SIG-M5 treated with dmso at 0.1 percent for 504 hours (cell line): ENCODE measurements around the gene INSIG1.
A peak's percentile ranks its signal among the peaks of the same experiment; 100 is the strongest.

Experiments used
- DNase-seq: peaks from one replicate; lab custom pipeline; 2025; ENCODE audit not compliant: unreplicated experiment; lab: John Stamatoyannopoulos, UW

The INSIG1 gene

DNA sequence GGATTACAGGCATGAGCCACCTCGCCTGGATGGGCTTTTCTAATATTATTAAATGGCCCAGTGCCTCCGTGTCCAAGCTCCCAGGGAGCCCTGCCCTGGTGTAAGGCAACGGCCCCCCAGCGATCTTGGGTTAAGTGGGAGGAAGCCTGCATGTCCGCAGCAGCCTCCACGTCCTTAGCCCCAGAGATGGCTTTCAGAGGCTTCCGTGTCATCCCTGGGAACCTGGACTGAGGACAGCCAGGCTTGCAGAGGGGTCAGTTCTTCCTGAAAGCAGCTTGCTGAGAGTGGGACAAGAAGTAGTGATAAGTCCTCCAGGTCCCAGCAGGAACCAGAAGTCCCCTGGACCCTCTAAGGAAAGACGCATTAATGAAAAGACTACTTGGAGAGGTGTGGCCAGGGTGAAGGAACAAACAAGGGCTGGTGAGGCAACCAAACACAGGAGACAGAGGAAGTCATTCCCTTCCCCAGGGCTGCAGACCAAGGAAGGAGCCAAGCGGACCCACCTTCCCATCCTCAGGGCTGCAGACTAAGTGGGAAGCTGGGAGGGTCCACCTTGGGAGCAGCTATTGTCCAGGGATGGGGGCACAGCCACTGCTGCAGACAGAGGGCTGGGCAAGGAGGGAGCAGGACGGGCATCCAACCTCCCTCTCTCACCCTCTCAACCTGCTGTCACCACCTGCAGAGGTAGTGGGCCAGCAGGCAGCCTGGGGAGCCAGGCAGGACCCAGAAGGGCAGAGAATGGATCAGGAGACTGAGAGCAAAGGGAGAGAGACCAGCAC is 13.0 kb upstream of the INSIG1 start:
- no peak for DNase-seq

DNA sequence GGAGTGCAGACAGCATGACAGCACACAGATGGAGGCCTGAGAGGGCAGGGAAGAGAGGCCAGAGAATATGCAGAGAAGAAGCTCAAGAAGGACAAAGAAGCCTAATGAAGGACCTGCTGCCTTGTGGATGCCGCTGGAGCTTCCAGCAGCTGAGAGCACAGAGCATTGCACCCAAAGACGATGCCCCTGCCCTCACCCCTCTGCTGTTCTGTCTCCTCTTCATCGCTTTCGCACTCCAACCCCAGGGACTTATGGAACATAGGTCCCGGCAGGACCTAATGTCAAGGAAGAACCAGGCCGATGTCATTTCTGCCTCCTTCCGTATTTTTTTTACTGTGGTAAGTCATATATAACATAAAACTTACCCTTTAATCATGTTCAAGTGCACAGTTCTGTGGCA is 12.3 kb upstream of the INSIG1 start:
- DNase-seq, result no peak

DNA sequence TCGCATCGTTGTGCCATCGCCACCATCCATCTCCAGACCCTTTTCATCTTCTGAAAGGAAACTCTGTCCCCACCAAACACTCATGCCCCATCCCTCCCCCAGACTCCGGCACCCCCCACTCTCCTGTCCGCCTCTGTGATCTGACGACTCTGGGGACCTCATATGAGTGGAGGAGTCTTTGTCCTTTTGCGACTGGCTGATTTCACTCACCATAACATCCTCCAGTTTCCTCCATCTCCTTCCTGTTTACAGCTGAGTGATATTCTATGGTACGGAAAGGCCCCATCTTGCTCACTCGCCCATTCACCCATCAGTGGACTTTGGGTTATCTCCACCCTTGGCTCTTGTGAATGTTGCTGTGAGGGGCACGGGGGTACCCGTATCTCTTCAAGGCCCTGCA is 11.8 kb upstream of the INSIG1 start:
- DNase-seq, result no peak

DNA sequence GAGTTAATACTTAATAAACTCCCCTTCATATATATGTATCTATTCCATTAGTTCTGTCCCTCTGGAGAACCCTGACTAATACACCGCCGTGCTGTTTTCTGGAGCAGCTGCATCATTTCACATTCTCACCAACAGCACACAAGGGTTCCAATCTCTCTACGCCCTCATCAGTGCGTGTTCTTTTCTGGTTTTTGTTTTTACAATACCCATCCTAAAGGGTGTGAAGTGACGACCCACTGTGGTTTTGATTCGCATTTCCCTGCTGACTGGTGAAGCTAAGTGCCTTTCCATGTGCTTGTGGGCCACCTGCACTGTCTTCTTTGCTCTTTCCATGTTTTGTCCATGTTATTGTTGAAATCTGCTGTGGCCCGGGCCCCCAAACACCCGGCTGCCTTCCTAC is 11.0 kb upstream of the INSIG1 start:
- DNase-seq, result no peak

DNA sequence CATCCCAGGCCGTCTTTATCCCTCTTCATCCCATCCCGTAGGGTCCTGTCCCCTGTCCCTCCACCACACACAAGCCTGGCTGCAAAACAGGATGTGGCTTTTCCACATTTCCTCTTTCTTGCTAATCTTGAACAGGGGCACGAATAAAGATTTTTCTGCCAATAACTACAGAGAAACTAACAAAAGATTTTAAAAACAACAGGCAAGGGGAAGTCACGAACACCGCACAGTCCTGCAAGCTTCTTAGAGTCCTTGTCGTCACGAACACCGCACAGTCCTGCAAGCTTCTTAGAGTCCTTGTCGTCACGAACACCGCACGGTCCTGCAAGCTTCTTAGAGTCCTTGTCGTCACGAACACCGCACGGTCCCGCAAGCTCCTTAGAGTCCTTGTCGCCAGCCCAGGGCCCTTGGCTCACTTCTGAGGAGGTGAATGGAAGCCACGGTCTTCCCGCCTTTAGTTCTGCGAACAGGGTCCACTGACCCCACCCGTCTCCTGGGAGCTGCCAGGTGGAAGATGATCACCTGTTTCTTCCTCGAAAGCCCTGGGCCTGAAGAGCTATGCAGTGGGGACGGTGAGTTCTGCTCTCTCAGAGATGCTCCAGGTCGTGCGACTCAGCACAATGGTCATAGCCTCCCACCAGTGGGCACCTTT is 10.3 kb upstream of the INSIG1 start:
- no peak for DNase-seq

DNA sequence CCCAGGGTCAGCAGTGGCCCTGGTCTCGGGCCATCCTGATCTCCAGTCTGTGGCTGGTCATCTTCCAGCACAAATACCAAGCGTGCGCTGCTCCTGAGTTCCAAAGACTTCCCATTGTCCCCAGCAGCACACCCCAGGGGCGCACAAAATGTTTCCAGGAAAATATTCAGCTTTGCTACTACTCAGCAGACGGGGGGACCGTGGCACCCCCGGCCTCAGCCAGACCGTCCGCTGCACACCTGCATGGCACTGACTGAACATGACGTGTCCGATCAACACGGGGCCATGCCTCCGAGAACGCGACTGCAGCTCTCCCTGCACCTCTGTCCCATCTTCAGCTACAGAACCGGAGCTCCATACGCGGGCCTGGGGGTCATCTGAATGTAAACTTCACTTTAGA is 9.6 kb upstream of the INSIG1 start:
- DNase-seq, result no peak

DNA sequence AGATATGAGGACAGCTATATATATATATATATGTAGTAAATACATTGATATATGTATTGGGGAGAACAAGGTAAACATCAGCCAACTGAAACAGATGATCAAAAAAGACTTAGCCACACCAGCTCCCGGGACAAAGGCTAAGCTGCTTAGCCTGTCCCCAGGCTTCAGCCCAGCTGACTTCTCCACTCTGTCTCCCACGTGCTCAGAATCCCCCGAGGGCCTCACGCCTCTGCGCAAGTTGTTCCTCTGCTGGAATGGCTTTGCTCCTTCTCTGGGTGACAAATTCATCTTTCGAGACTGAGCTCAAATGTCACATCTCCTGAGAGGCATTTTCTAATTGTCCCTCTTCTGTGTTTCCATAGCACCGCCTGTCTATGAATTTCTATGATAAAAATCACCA is 8.6 kb upstream of the INSIG1 start:
- no peak for DNase-seq

DNA sequence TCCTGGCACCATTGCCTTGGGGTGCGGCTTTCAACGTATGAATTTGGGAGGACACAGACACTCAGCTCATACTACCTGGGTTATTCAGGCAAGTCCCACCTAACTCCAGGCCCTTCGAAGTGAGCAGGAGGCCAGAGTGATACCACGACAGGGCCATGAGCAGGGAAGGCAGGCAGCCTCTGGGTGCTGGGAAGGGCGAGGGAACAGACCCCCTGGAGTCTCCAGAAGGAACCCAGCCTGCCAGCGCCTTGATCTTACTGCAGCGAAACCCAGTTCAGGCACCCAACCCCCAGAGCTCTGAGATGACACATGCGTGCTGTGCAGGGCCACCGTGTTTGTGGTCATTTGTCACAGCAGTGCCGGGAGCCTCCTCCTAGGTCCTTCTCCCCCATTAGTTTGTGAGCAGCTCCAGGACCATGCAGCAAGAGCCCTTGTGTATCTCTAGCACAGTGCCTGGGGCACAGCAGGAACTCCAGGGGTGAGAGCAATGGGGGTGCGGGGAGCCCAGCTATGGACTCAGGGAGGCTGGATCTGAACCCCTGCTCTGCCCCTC is 7.7 kb upstream of the INSIG1 start:
- DNase-seq, result no peak

DNA sequence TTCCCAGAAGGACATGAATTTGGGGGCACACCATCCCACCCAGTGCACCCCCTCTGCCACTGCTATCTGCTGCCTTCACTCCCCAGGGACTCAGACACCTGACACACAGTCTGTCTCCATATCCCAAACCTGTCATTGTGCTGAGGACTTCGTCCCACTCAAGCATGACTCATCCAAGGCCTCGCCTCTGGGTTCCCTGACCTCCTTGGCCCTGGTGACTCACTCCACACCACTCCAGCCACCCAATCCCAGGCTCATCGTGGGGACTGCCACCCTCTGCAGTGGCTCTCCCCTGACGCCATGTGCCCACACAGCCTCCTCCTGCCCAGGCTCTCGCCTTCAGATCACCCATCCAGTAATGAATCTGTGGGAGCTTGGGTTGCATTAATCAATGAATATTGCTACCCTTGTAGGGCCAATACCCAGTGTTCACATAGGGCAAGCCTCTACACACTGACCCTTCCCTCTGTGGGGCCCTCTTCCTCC is 6.6 kb upstream of the INSIG1 start:
- peak; percentile 13 for DNase-seq

DNA sequence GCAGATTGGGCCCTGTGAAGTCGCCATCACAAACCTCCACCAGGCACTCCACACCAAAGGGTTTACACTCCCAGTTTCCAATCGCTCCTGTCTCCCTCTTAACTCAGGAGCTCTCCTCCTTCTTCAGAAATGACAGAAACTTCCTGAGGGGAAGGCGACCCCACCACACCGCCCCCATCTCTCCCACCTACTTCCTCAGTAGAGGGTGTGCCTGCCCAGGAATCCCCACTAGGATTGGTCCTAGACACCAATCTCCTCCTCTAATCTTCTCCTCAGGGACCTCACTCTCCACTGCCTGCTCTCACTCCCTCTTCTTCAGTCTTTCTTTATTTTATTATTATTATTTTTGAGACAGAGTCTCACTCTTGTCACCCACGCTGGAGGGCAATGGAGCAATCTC is 5.9 kb upstream of the INSIG1 start:
- no peak for DNase-seq

DNA sequence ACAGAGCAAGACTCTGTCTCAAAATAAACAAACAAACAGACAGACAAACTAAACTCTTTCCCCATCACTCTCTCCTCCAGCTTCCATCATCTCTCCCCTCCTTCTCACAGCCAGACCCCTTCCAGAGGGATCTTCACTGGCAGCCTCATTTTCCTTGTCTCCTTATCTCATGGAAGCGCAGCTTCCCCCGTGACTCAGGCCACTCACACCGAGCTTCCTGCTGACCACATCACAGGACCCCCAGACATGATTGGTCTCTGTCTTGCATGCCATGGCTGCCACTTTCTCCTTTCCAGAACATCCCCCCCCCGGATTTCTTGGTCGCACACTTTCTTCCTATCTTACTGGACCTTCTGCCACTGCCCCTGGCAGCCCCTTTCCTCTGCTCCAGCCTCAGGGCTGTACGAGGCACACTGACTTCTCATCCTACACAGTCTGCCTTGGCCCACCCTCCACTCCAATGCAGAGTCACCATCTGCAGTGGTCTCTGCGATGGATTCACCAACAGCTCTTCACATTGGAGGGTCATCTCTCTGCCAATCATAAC is 4.9 kb upstream of the INSIG1 start:
- no peak for DNase-seq

DNA sequence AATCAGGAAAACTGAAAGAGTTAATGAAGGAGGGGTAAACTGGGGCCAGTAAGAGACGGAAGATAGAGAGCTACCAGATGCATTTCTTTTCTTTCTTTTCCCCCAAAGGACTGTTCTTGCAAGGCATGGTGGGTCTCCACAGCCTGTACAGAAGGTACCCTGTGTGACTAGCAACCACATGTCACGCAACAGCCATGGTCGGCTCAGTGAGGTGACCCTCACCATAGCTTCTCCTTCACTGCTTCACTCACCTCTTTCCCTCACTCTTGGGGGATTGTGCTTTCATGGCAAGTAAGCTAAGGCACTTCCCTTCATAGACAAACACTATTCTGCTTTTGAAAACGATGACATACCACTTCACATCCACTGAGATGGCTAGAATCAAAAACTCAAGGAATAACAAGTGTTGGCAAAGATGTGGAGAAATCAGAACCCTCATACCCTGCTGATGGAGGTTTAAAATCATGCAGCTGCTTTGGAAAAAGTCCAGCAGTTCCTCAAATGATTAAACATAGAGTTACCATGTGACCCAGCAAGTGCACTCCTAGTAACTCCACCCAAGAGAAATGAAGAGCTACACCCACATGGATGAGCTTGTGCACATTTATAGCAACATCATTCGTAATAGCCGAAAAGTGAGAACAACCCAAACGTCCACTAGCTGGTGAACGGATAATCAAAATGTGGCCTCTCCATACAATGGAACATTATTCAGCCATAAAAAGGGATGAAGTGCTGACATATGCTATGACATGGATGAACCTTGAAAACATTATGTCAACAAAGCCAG is 3.8 kb upstream of the INSIG1 start:
- DNase-seq, result no peak

DNA sequence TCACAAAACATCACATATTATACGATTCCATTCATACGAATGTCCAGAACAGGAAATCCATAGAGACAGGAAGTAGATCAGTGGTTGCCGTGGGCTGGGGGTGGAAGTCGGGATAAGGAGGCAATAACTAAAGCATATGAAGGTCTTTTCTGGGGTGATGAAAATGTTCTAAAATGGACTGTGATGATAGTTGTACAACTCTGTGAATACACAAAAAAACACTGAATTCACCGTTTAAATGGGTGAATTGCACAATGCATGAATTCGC is 3.2 kb upstream of the INSIG1 start:
- DNase-seq, result no peak

DNA sequence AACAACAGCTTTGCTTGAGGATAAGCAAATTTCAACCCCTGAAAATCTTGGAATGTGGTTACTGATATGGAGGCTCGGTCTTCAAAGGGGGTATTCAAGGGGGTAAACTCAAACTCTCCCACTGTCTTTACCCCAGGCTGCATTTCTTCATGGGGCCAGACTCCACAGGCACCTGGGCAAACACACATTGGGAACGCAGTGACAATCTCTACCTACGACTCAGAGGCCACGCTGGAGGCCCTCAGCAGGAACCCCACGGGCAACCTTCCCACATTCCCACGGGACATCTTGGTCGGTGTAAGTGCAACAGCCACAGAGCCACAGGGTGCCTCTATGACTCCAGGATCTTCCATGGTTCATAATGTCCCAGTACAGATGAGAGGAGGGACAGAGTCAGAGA is 2.2 kb upstream of the INSIG1 start:
- DNase-seq, result no peak

DNA sequence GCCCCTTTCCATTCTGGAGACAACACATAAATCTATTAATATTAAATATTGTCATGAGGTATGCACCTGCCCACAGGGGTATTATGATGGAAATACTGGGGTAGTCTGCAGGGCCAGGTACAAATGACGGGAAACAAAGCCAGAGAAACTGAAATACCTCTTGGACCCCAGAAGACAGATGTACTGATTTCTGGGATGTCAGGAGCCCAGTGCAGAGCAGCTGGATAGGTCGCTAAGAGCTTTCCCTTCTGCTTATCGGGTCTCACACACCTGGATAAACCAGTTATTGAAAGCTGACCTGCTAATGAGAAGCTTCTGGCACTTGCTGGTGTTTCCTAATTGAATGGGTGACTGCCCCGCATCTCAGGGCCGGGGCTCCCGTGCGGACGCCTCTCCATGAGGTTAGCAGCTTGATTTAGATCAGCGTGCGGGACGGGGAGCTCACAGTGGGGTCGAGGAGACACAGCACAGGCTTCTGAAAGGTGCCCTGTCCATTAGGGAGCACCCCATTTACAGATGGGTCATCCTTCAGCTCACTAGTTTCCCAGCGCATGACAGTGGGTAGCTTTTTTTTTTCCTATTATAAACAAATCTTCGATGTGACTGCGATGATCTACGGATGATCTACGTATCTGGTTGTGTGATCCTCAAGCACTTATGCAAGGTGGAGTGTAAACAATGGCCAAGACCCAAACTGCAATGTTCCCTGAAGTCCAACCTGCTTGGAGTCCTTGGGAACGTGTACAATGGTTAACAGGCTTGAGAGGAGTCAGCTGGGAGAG is 1.5 kb upstream of the INSIG1 start:
- DNase-seq, result no peak

DNA sequence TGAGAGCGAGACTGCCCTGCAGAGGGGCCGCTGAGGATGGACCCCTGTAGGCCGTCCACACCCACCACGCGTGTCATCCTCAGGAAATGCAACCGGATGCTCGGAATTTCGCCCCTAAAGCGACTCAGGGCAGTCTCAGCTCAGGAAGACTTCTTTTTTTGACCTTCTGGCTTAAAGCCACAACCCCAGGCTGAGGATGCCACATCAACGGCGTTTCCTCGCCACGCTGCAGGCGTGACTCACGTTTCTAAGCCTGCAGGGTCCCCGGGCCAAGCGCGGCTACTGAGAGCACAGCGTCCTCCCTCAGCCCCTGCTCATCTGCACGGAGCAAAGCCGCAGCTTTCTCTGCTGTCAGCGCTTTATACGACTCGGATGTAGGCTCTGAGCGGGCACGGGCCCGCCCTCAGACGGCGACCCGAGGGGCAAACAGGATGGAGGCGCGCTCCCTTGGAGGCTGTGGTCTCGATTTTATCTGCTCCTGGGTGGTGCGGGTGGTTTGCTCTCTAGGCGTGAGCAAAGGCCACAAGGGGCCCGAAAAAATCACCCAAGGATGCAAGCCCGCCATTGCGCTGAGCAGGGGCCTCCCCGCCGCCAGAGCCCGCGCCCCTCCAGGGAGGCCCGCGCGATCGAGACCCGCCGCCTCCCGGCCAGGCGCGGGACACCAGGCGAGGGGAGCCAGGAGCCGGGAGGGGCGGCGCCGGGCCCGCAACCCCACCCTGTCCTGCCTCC is 726 bp upstream of the INSIG1 start:
- peak; percentile 34 for DNase-seq

DNA sequence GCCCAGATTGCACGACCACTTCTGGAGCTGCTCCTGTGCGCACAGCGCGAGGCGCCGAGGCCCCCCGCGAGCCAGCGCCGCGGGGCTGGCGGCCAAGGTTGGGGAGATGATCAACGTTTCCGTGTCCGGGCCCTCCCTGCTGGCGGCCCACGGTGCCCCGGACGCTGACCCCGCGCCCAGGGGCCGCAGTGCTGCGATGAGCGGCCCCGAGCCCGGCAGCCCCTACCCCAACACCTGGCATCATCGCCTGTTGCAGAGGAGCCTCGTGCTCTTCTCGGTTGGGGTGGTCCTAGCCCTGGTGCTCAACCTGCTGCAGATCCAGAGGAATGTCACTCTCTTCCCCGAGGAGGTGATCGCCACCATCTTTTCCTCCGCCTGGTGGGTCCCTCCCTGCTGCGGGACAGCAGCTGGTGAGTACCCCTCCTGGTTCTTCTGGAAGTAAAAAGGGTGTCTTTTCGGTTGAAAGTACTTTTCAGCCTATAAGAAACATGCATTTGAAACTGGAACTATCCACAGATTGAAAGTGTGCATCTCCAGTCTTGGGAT is 683 bp downstream of the INSIG1 start:
- DNase-seq, result no peak

DNA sequence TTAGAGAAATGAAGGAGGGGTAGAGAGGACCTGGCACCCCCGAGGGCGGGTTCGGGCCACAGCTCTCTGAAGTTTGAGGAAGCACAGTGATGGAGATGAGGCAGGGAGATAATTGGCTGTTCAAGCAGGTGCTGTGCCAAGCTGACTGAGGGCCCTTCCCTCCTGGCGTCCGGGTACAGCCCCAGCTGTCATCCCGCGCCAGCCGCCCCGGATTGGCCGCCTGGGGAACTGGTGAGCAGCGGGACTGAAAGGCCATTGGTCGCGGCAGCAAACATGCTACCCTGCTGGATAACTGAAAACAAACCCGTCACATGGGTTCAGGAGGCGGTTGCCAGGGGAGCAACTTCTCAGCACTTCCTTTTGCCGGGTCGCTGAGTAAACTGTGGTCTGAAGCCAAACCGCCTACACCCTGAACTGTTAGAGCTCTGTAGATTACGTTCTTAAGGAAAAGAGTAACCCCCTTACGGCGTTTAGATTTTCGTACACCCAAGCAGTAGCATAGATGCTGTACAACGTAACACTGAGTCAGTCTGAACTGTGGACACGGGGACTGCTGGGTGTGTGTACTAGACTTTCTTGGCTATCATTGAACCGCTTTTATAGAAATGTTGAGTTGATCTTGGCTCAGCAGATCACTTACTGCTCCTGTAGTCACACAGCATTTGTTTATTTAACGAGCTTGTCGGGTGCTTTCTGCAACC is 1.3 kb downstream of the INSIG1 start:
- DNase-seq, result peak; percentile 97

DNA sequence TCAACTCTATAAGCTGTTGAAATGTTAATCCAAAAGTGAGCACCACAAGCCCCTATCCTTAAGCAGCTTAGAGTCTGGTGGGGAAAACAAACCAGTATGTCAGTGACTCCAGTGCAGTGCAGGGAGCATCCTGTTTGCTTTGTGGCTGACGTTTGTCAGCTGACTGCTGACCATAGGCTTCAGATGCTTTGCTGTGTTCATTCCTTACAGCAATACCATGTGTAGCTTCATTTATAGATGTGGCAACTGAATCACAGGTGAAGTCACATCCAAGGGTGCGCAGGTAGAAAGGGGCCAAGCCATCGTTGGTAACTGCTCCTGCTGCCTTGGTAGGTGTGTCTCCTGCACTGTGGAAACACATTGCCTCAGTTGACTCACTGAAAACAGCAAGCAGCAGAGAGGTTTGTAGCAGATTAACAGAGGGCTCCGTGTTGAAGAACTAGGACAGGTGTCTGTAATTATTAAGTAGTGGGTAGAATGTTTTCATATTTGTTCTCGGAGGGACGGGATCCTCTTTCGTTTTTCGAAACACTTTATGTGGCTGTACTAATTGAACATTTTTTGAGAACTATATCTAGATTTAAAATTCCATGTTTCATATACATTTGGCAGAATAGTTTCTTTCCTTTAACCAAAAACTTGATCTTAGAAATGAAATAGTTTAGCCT is 2.0 kb downstream of the INSIG1 start:
- no peak for DNase-seq
